Smooth muscle cell (in vitro differentiated cells): ENCODE data around the gene PNPLA3. TPM values are rescaled to one million over a fixed set of nuclear protein-coding genes. Genes with fewer than 3 reads are reported as not detected.

Experiments used
- DNase-seq: peaks from one replicate; lab custom pipeline; 2025; ENCODE audit not compliant: unreplicated experiment; lab: John Stamatoyannopoulos, UW
- H2AFZ ChIP-seq: fragments of 200-600 bp; sonication (generic); 2 replicates; pipeline ENCODE4 v1.6.0; 2016; ENCODE audit warnings: antibody characterized with exemption, low read depth, mild to moderate bottlenecking
- H3F3A ChIP-seq: fragments of 200-600 bp; sonication (generic); 2 replicates; pipeline ENCODE4 v1.6.0; 2017; ENCODE audit warnings: antibody characterized with exemption, low read depth
- H3K27ac ChIP-seq: fragments of 200-600 bp; sonication (generic); 2 replicates; pipeline ENCODE4 v1.5.1; 2016; ENCODE audit warnings: low read depth, mild to moderate bottlenecking
- H3K27me3 ChIP-seq: fragments of 200-600 bp; sonication (generic); 2 replicates; pipeline ENCODE4 v1.6.1; 2016; ENCODE audit warnings: low read depth, mild to moderate bottlenecking
- H3K36me3 ChIP-seq: fragments of 200-600 bp; sonication (generic); 2 replicates; pipeline ENCODE4 v1.5.1; 2016; ENCODE audit warnings: low read depth
- H3K4me1 ChIP-seq: fragments of 200-600 bp; sonication (generic); 2 replicates; pipeline ENCODE4 v1.5.1; 2016; ENCODE audit warnings: low read depth
- H3K4me2 ChIP-seq: fragments of 200-600 bp; sonication (generic); 2 replicates; pipeline ENCODE4 v1.6.0; 2016; ENCODE audit warnings: mild to moderate bottlenecking
- H3K4me3 ChIP-seq: fragments of 200-600 bp; sonication (generic); 2 replicates; pipeline ENCODE4 v1.5.1; 2016; ENCODE audit warnings: mild to moderate bottlenecking
- H3K79me2 ChIP-seq: fragments of 200-600 bp; sonication (generic); 2 replicates; pipeline ENCODE4 v1.6.0; 2016; ENCODE audit warnings: low read depth, mild to moderate bottlenecking
- H3K9ac ChIP-seq: fragments of 200-600 bp; sonication (generic); 2 replicates; pipeline ENCODE4 v1.6.0; 2016; ENCODE audit warnings: low read depth
- H3K9me3 ChIP-seq: fragments of 200-600 bp; sonication (generic); replicated peaks from 2 replicates; pipeline ENCODE4 v1.5.1; 2016; ENCODE audit warnings: low read depth
- H4K20me1 ChIP-seq: fragments of 200-600 bp; sonication (generic); 2 replicates; pipeline ENCODE4 v1.6.0; 2016; ENCODE audit warnings: low read depth
- CTCF ChIP-seq: fragments of 200-600 bp; sonication (generic); IDR thresholded peaks from 2 replicates; pipeline ENCODE4 v1.5.1; 2017; ENCODE audit warnings: borderline replicate concordance, mild to moderate bottlenecking, antibody characterized with exemption; ENCODE audit not compliant: insufficient read depth, poor library complexity, severe bottlenecking
- WGBS: methylation state at CpG from one replicate; pipeline ENCODE4 v1.1.7; 2016; ENCODE audit warnings: low lambda C conversion rate; 5-methylcytosine and 5-hydroxymethylcytosine counted together
- polyA plus RNA-seq: library from polyadenylated mRNA; unstranded; fragments of >200 nt; fragmentation: Nextera tagmentation; extraction: Ambion mirVana; gene quantifications from 2 replicates; pipeline ENCODE4 v1.2.1, GENCODE V29; 2016
- total RNA-seq: library from RNA; depleted of rRNA; stranded (reverse); fragments of >200 nt; gene quantifications from 2 replicates; pipeline ENCODE4 v1.2.3, GENCODE V29; 2014

Gene PNPLA3
- total and polyA plus RNA-seq, 2 experiments from 2014 or later, result 11.0 to 14.5 TPM

GRCh38 chr22:43968614-43969013 is 45.0 kb downstream of the PNPLA3 start:
- DNase-seq, result no peak
- Histone ChIP-seq H3F3A (no peaks in the 10 kb centered on the region), H3K27me3 (no peaks in the 10 kb centered on the region), H3K4me2 (no peak overlapping the region), H3K9me3 (no peaks in the 10 kb centered on the region), H3K79me2 (no peaks in the 10 kb centered on the region), H2AFZ (no peak overlapping the region), H3K4me1 (no peaks in the 10 kb centered on the region), H3K27ac (no peak overlapping the region), H3K9ac (no peak overlapping the region), H3K36me3 (peaks cover 30% of the 10 kb centered on the region), H3K4me3 (no peak overlapping the region), H4K20me1 (peaks cover 16% of the 10 kb centered on the region)
- WGBS, result 97% methylated on average over 7 of the region's 7 CpGs
- no peak for TF ChIP-seq CTCF

GRCh38 chr22:43969021-43969878 is 45.6 kb downstream of the PNPLA3 start:
- H3F3A ChIP-seq, result no peaks in the 10 kb centered on the region
- DNase-seq, result no peak
- 97% methylated on average over 19 of the region's 19 CpGs for WGBS
- H3K79me2 ChIP-seq, result no peaks in the 10 kb centered on the region
- H3K9ac ChIP-seq, result no peak overlapping the region
- peaks cover 32% of the 10 kb centered on the region for H3K36me3 ChIP-seq
- no peak overlapping the region for H3K27ac ChIP-seq
- TF ChIP-seq CTCF, result no peak
- H3K27me3 ChIP-seq, result no peaks in the 10 kb centered on the region
- no peak overlapping the region for H3K4me2 ChIP-seq
- H3K9me3 ChIP-seq, result no peaks in the 10 kb centered on the region
- no peak overlapping the region for H2AFZ ChIP-seq
- H3K4me3 ChIP-seq, result no peak overlapping the region
- peaks cover 16% of the 10 kb centered on the region for H4K20me1 ChIP-seq
- H3K4me1 ChIP-seq, result no peaks in the 10 kb centered on the region

GRCh38 chr22:43969989-43970755 is 46.6 kb downstream of the PNPLA3 start:
- no peak overlapping the region for H3K4me3 ChIP-seq
- no peak for TF ChIP-seq CTCF
- H2AFZ ChIP-seq, result no peak overlapping the region
- H3K4me1 ChIP-seq, result no peaks in the 10 kb centered on the region
- no peak overlapping the region for H3K27ac ChIP-seq
- 98% methylated on average over 8 of the region's 8 CpGs for WGBS
- H4K20me1 ChIP-seq, result peaks cover 16% of the 10 kb centered on the region
- no peaks in the 10 kb centered on the region for H3F3A ChIP-seq
- no peak for DNase-seq
- H3K79me2 ChIP-seq, result no peaks in the 10 kb centered on the region
- H3K4me2 ChIP-seq, result no peak overlapping the region
- H3K27me3 ChIP-seq, result no peaks in the 10 kb centered on the region
- no peak overlapping the region for H3K9ac ChIP-seq
- peaks cover 26% of the 10 kb centered on the region for H3K36me3 ChIP-seq
- no peaks in the 10 kb centered on the region for H3K9me3 ChIP-seq
